ENCODE measurements around the gene ANKRD34B.

ANKRD34B gene

DNA sequence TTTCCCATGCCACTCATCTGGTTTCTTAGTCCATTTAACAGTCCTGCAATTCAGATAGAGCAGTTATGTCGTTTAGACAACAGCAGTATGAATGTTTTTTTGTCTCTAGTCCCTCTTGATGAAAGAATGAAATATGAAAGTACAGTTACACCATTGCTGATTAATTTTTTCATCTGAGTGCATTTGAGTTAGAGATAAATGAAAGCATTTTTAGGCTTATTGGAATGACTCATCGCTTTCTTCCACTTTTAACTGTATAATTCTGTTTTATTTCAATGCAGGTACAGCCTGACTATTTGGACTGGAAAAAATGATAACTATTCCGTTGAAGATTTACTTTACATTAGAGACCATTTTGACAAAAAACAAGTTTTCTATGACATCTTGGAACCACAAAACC, 28.7 kb downstream of the ANKRD34B start:
- no peak for TF ChIP-seq POLR2A (IDR thresholded peaks at IDR 0.05; ENCODE audit: low read depth, low read length)
- DNase-seq (ENCODE audit: insufficient read length, low spot score) (no peak), FAIRE-seq (no peak)

DNA sequence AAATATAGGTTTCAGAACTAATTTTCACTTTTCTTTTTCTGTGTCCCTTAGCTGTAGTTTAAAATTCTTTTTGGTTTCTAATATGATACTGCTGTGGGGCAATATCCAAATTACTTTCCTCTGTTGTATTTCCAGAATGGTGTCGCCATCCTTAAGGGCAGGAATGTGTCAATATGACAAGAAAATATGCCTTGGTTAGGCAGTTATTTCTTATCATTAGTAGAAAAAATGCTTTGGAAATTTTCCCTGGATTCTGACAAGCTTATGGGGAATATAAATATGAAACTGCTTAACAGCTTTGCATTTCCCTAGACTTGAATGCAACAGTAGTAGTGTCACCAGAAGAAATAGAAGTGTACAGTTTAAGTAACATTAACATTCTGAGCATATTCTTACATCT, 29.4 kb downstream of the ANKRD34B start:
- DNase-seq (ENCODE audit: insufficient read length, low spot score) (no peak), FAIRE-seq (no peak)
- no peak for TF ChIP-seq POLR2A (IDR thresholded peaks at IDR 0.05; ENCODE audit: low read depth, low read length)

- FAIRE-seq: peak; percentile 97
- TF ChIP-seq POLR2A (IDR thresholded peaks at IDR 0.05; ENCODE audit: low read depth, low read length): no peak
- peak; percentile 37 for DNase-seq (ENCODE audit: insufficient read length, low spot score)
Observed at GRCh38 chr5:80516826-80517225, 53.3 kb downstream of the ANKRD34B start.

- no peak for TF ChIP-seq POLR2A (IDR thresholded peaks at IDR 0.05; ENCODE audit: low read depth, low read length)
- FAIRE-seq (no peak), DNase-seq (ENCODE audit: insufficient read length, low spot score) (no peak)
Observed at GRCh38 chr5:80509362-80509761, 60.7 kb downstream of the ANKRD34B start.

DNA sequence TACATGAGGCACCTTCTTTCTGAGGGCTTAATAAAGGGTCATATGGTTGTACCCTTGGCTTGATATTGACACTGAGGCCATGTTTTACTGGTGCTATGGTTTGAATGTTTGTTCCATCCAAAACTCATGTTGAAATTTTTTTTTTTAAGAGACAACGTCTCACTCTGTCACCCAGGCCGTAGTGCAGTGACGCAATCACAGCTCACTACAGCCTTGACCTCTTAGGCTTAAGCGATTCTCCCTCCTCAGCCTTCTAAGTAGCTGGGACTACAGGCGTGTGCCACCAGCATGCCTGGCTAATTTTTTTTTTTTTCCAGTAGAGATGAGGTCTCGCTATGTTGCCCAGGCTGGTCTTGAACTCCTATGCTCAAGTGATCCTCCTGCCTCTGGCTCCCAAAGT, 61.2 kb downstream of the ANKRD34B start:
- no peak for TF ChIP-seq POLR2A (IDR thresholded peaks at IDR 0.05; ENCODE audit: low read depth, low read length)
- no peak for DNase-seq (ENCODE audit: insufficient read length, low spot score)
- no peak for FAIRE-seq

GRCh38 chr5:80507663-80508062, 62.4 kb downstream of the ANKRD34B start:
- DNase-seq (ENCODE audit: insufficient read length, low spot score) (no peak), FAIRE-seq (no peak)
- no peak for TF ChIP-seq POLR2A (IDR thresholded peaks at IDR 0.05; ENCODE audit: low read depth, low read length)

Data from H54 (cell line).